ENCODE measurements around the gene ESPNL.
"Not testable (repeated sequence)": the region's sequence is repeated elsewhere in the genome, so short reads cannot be mapped to it uniquely, and the experiment has no call there.

ESPNL gene

GRCh38 chr2:238161291-238162051 lies 61.3 kb downstream of the ESPNL start:
- no peak for DNase-seq

- DNase-seq: no peak
Measured at GRCh38 chr2:238162251-238162845, 62.2 kb downstream of the ESPNL start.

GRCh38 chr2:238162846-238163441 lies 62.8 kb downstream of the ESPNL start:
- no peak for DNase-seq

GRCh38 chr2:238163481-238164198 lies 63.5 kb downstream of the ESPNL start:
- no peak for DNase-seq

GRCh38 chr2:238164906-238165287 lies 64.8 kb downstream of the ESPNL start:
- DNase-seq: no peak

- no peak for DNase-seq
Measured at GRCh38 chr2:238165288-238165921, 65.3 kb downstream of the ESPNL start.

GRCh38 chr2:238166391-238167343 lies 66.5 kb downstream of the ESPNL start:
- no peak for DNase-seq

- no peak for DNase-seq
Measured at GRCh38 chr2:238167344-238167715, 67.2 kb downstream of the ESPNL start.

GRCh38 chr2:238167761-238168160 lies 67.6 kb downstream of the ESPNL start:
- DNase-seq: no peak

GRCh38 chr2:238168196-238169047 lies 68.3 kb downstream of the ESPNL start:
- no peak for DNase-seq

GRCh38 chr2:238169048-238169707 lies 69.0 kb downstream of the ESPNL start:
- no peak for DNase-seq

- no peak for DNase-seq
Measured at GRCh38 chr2:238169708-238170251, 69.6 kb downstream of the ESPNL start.

- DNase-seq: no peak
Measured at GRCh38 chr2:238170386-238171071, 70.4 kb downstream of the ESPNL start.

- not testable (repeated sequence) for DNase-seq
Measured at GRCh38 chr2:238171072-238171431, 70.9 kb downstream of the ESPNL start.

- no peak for DNase-seq
Measured at GRCh38 chr2:238171575-238172187, 71.5 kb downstream of the ESPNL start.

- no peak for DNase-seq
Measured at GRCh38 chr2:238172439-238172838, 72.3 kb downstream of the ESPNL start.

- no peak for DNase-seq
Measured at GRCh38 chr2:238173692-238174091, 73.6 kb downstream of the ESPNL start.

- DNase-seq: no peak
Measured at GRCh38 chr2:238174291-238174690, 74.2 kb downstream of the ESPNL start.

- DNase-seq: no peak
Measured at GRCh38 chr2:238174701-238175100, 74.6 kb downstream of the ESPNL start.
